Measurements from ENCODE around the gene ANAPC15.

Gene ANAPC15

DNA sequence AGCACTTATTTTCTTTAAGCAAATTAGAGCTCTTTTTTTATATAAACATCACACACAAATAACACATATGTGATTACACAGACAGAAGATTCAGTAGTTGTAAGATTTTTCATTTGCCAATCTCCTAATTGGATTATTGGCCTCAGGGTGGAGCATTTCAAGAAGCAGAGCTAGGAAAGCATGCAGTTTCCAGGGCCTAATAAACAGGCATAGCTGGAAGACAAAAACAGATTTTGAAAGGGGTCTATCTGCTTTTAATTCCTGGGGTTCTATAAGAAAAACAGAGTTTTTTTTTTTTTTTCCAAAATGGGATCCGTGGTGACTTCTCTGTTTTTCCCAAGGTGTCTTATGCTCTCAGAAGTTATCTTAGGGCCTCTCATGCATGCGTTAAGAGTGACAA is 15.4 kb upstream of the ANAPC15 start:
- Histone ChIP-seq H3K9me3 (ENCODE audit: control insufficient read depth, low read length) (no peaks in the 10 kb centered on the region), H3K4me1 (ENCODE audit: control insufficient read depth, insufficient read depth, low read length) (no peaks in the 10 kb centered on the region), H3K4me3 (ENCODE audit: insufficient read depth, low read depth, low read length) (no peak overlapping the region), H3K36me3 (ENCODE audit: control insufficient read depth, insufficient read depth, low read length) (no peaks in the 10 kb centered on the region), H3K27me3 (ENCODE audit: control insufficient read depth, insufficient read depth, low read length, poor library complexity, severe bottlenecking) (peaks cover 3% of the 10 kb centered on the region), H3K27ac (ENCODE audit: insufficient read depth, low read depth, low read length, poor library complexity, severe bottlenecking) (no peak overlapping the region)
- WGBS, 2 experiments, result 49 to 58% methylated on average over 2 of the region's 2 CpGs

DNA sequence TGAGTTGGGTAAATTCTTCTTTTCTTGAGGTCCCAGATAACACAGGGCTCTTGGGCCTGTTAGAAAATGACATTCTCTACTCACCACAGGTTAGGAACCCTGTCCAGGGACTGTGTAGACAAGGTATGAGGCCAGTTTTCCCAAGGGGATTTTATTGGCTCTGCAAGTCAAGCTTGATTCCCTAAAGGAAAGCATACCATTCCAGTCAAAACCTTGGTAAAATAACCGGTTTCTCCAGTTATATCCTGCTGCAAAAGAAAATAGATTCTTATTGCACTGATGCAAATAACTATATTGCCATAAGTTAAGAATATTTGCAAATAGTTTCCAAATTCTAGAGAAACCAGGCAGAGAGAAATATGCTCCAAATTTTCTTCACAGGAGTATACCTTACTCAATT is 13.5 kb upstream of the ANAPC15 start:
- Histone ChIP-seq H3K27ac (ENCODE audit: insufficient read depth, low read depth, low read length, poor library complexity, severe bottlenecking) (no peak overlapping the region), H3K4me3 (ENCODE audit: insufficient read depth, low read depth, low read length) (no peak overlapping the region)
- WGBS, 2 experiments, result 77% methylated on average over 1 of the region's 1 CpG; no CpG with 5 or more reads in 1 of the 2 experiments

DNA sequence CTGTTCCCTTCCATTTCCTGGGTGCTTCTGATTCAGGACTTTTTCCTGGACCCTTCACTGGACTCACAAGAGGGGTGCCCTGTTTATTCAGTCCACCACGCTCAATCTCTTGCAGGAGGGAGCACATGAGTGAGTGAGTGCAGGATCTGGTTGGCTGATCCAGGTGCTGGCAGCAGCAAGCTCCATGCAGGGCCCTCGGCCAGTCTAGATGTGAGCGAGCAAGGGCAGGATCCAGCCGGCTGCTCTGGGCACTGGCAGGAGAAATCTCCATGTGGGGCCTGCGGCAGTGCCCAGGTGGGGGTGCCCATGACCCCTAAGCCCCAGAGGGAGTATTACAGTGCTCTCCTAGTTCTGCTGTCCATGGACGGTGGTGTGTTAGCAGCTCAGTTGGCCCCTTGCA is 11.6 kb upstream of the ANAPC15 start:
- Histone ChIP-seq H3K27me3 (ENCODE audit: control insufficient read depth, insufficient read depth, low read length, poor library complexity, severe bottlenecking) (peaks cover 4% of the 10 kb centered on the region), H3K36me3 (ENCODE audit: control insufficient read depth, insufficient read depth, low read length) (no peaks in the 10 kb centered on the region), H3K27ac (ENCODE audit: insufficient read depth, low read depth, low read length, poor library complexity, severe bottlenecking) (no peak overlapping the region), H3K4me3 (ENCODE audit: insufficient read depth, low read depth, low read length) (no peak overlapping the region), H3K9me3 (ENCODE audit: control insufficient read depth, low read length) (no peaks in the 10 kb centered on the region), H3K4me1 (ENCODE audit: control insufficient read depth, insufficient read depth, low read length) (no peaks in the 10 kb centered on the region)
- WGBS, 2 experiments, result 90 to 91% methylated on average over 6 of the region's 6 CpGs

More for the DNA sequence above, 13.5 kb upstream of the ANAPC15 start:
- no peaks in the 10 kb centered on the region for H3K36me3 ChIP-seq (ENCODE audit: control insufficient read depth, insufficient read depth, low read length)
- H3K9me3 ChIP-seq (ENCODE audit: control insufficient read depth, low read length), result no peaks in the 10 kb centered on the region
- peaks cover 4% of the 10 kb centered on the region for H3K27me3 ChIP-seq (ENCODE audit: control insufficient read depth, insufficient read depth, low read length, poor library complexity, severe bottlenecking)
- H3K4me1 ChIP-seq (ENCODE audit: control insufficient read depth, insufficient read depth, low read length), result no peaks in the 10 kb centered on the region

DNA sequence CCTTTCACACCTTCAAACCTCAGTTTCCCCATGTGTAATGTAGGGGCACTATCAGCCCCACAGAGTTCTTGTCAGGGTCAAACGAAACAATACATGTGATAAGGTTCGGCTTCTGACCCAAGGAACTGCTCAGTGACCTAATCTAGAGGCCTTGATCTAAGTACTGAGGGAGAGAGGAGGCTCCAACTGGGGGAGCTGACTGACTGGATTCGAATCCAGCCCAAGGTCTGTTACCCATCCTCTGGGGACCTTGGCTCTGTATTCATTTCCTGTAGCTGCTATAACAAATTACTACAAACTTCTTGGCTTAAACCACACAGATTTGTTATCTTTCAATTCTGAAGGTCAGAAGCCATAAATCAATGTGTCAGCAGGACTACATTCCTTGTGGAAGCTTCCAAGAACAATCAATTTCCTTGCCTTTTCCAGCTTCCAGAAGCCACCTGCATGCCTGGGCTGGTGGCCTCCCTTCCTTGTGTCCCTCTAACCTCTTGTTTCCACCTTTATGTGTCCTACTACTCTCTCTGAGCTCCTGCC is 10.7 kb upstream of the ANAPC15 start:
- peaks cover 10% of the 10 kb centered on the region for H3K27me3 ChIP-seq (ENCODE audit: control insufficient read depth, insufficient read depth, low read length, poor library complexity, severe bottlenecking)
- WGBS, 2 experiments, result 82% methylated on average over 3 of the region's 3 CpGs
- H3K36me3 ChIP-seq (ENCODE audit: control insufficient read depth, insufficient read depth, low read length), result no peaks in the 10 kb centered on the region
- no peaks in the 10 kb centered on the region for H3K9me3 ChIP-seq (ENCODE audit: control insufficient read depth, low read length)
- no peak overlapping the region for H3K27ac ChIP-seq (ENCODE audit: insufficient read depth, low read depth, low read length, poor library complexity, severe bottlenecking)
- H3K4me1 ChIP-seq (ENCODE audit: control insufficient read depth, insufficient read depth, low read length), result no peaks in the 10 kb centered on the region
- H3K4me3 ChIP-seq (ENCODE audit: insufficient read depth, low read depth, low read length), result no peak overlapping the region

DNA sequence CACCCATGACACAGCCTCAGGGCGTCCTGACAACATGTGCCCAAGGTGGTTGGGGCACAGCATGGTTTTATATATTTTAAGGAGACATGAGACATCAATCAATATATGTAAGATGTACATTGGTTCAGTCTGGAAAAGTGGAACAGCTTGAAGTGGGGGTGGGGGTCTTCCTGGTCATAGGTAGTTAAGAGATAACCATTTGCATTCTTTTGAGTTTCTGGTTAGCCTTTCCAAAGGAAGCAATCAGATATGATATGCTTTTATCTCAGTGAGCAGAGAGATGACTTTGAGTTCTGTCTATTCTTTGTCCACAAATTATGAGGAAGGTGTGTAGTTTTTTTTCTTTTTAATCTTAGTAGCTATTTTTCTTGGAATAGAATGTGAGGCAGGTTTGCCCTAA is 10.1 kb upstream of the ANAPC15 start:
- H3K4me1 ChIP-seq (ENCODE audit: control insufficient read depth, insufficient read depth, low read length), result no peaks in the 10 kb centered on the region
- WGBS, 2 experiments, result 59 to 91% methylated on average over 1 of the region's 1 CpG
- no peak overlapping the region for H3K4me3 ChIP-seq (ENCODE audit: insufficient read depth, low read depth, low read length)
- H3K36me3 ChIP-seq (ENCODE audit: control insufficient read depth, insufficient read depth, low read length), result no peaks in the 10 kb centered on the region
- no peaks in the 10 kb centered on the region for H3K9me3 ChIP-seq (ENCODE audit: control insufficient read depth, low read length)
- H3K27ac ChIP-seq (ENCODE audit: insufficient read depth, low read depth, low read length, poor library complexity, severe bottlenecking), result no peak overlapping the region
- peaks cover 10% of the 10 kb centered on the region for H3K27me3 ChIP-seq (ENCODE audit: control insufficient read depth, insufficient read depth, low read length, poor library complexity, severe bottlenecking)

DNA sequence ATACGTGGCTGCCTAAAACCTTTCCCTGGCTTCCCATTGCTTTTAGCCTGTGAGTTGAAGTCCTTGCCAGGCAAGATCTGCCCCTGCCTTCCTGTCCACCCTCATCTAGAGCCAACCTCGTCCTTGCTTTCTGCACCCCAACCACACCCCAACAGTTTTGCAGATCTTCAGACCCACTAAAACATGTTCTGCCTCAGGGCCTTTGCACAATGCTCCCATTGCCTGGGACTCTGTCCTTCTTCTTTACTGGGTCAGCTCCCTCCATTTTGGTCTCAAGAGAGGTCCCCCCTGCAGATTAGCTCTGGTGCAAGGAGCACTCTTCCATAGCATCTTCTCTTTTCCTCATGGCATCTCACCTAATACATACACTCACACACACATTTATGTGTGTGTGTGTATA is 8.4 kb upstream of the ANAPC15 start:
- no peaks in the 10 kb centered on the region for H3K9me3 ChIP-seq (ENCODE audit: control insufficient read depth, low read length)
- peaks cover 26% of the 10 kb centered on the region for H3K27me3 ChIP-seq (ENCODE audit: control insufficient read depth, insufficient read depth, low read length, poor library complexity, severe bottlenecking)
- 87 to 92% methylated on average over 2 of the region's 2 CpGs for WGBS, 2 experiments
- H3K36me3 ChIP-seq (ENCODE audit: control insufficient read depth, insufficient read depth, low read length), result no peaks in the 10 kb centered on the region
- no peak overlapping the region for H3K4me3 ChIP-seq (ENCODE audit: insufficient read depth, low read depth, low read length)
- no peaks in the 10 kb centered on the region for H3K4me1 ChIP-seq (ENCODE audit: control insufficient read depth, insufficient read depth, low read length)
- H3K27ac ChIP-seq (ENCODE audit: insufficient read depth, low read depth, low read length, poor library complexity, severe bottlenecking), result no peak overlapping the region

DNA sequence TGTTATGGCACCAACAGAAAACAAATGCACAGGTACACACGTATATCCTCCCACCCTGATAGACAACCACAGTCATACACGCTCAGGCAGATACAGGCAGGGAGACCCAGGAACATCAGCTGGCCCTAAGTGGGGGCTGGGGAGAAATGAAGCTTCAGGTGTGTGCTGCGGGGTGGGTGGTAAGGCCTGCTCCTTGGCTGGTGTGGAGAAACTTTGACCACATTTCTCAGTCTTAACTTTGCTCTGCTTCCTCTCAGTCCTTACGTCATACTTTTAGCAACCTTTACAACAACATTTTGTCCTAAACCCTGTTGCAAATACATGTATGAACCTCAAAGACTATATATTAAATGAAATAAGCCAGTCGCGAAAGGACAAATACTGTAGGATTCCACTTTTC is 6.7 kb upstream of the ANAPC15 start:
- H3K4me1 ChIP-seq (ENCODE audit: control insufficient read depth, insufficient read depth, low read length), result no peaks in the 10 kb centered on the region
- whole genome bisulfite sequencing, 2 experiments, result 84 to 90% methylated on average over 5 to 6 of the region's 6 CpGs
- H3K27ac ChIP-seq (ENCODE audit: insufficient read depth, low read depth, low read length, poor library complexity, severe bottlenecking), result no peak overlapping the region
- no peaks in the 10 kb centered on the region for H3K9me3 ChIP-seq (ENCODE audit: control insufficient read depth, low read length)
- H3K4me3 ChIP-seq (ENCODE audit: insufficient read depth, low read depth, low read length), result no peak overlapping the region
- no peaks in the 10 kb centered on the region for H3K36me3 ChIP-seq (ENCODE audit: control insufficient read depth, insufficient read depth, low read length)
- peaks cover 43% of the 10 kb centered on the region for H3K27me3 ChIP-seq (ENCODE audit: control insufficient read depth, insufficient read depth, low read length, poor library complexity, severe bottlenecking)

DNA sequence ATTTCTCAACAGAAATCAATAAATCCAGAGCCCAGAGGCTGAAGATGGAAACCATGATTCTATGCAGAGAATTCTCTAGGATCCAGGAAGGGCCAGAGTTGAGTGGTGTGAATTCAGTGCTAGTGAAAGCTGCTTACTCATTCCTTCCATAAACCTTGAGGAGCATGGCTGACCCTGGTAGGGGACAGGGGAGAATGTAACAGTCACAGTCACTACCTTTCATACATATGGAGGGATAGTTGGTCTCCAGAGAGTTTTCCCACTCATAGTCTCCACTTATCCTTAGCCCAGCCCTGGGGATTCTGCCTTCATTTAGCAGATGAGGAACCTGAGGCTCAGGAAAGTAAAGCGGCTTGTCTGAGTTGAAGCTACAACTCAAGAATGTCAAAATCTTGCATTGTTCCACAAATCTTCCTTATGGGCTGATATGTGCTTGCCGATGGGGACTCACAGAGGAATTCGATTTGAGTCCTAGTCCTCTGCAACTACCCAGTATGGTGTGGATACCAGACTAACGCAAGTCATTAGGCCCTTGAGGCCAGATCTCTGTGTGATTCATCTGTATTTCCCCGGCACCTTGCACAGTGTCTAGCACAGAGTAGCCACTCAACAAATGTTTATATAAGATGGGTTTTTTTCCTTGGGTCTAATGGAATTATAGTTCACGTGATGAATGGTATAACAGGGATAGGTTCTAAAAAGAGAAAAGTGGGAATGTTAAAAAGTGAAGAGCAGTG is 3.7 kb upstream of the ANAPC15 start:
- H3K4me1 ChIP-seq (ENCODE audit: control insufficient read depth, insufficient read depth, low read length), result no peaks in the 10 kb centered on the region
- no peak overlapping the region for H3K4me3 ChIP-seq (ENCODE audit: insufficient read depth, low read depth, low read length)
- peaks cover 42% of the 10 kb centered on the region for H3K27me3 ChIP-seq (ENCODE audit: control insufficient read depth, insufficient read depth, low read length, poor library complexity, severe bottlenecking)
- no peaks in the 10 kb centered on the region for H3K9me3 ChIP-seq (ENCODE audit: control insufficient read depth, low read length)
- no peaks in the 10 kb centered on the region for H3K36me3 ChIP-seq (ENCODE audit: control insufficient read depth, insufficient read depth, low read length)
- WGBS, 2 experiments, result 92 to 93% methylated on average over 6 of the region's 6 CpGs
- no peak overlapping the region for H3K27ac ChIP-seq (ENCODE audit: insufficient read depth, low read depth, low read length, poor library complexity, severe bottlenecking)

DNA sequence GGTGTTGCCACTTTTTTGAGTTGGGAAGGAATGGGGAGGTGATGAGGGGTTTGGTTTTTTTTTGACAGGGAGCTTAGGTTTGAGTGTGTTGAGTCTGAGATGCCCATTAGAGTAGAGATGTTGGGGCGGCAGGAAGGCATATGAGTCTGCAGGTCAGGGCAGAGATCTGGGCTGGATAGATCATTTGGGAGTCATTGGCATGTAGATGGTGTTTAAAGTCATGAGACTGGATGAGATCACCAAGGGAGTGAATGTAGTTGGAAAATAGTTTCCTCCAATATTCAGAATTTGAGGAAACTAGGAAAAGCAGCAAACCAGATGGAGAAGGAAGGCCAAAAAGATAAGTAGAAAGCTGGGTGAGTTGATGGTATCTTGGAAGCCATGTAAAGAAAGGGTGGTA is 2.1 kb upstream of the ANAPC15 start:
- 90 to 97% methylated on average over 1 of the region's 1 CpG for WGBS, 2 experiments
- H3K4me3 ChIP-seq (ENCODE audit: insufficient read depth, low read depth, low read length), result no peak overlapping the region
- no peaks in the 10 kb centered on the region for H3K9me3 ChIP-seq (ENCODE audit: control insufficient read depth, low read length)
- H3K36me3 ChIP-seq (ENCODE audit: control insufficient read depth, insufficient read depth, low read length), result no peaks in the 10 kb centered on the region
- H3K4me1 ChIP-seq (ENCODE audit: control insufficient read depth, insufficient read depth, low read length), result no peaks in the 10 kb centered on the region
- H3K27ac ChIP-seq (ENCODE audit: insufficient read depth, low read depth, low read length, poor library complexity, severe bottlenecking), result no peak overlapping the region
- peaks cover 42% of the 10 kb centered on the region for H3K27me3 ChIP-seq (ENCODE audit: control insufficient read depth, insufficient read depth, low read length, poor library complexity, severe bottlenecking)

DNA sequence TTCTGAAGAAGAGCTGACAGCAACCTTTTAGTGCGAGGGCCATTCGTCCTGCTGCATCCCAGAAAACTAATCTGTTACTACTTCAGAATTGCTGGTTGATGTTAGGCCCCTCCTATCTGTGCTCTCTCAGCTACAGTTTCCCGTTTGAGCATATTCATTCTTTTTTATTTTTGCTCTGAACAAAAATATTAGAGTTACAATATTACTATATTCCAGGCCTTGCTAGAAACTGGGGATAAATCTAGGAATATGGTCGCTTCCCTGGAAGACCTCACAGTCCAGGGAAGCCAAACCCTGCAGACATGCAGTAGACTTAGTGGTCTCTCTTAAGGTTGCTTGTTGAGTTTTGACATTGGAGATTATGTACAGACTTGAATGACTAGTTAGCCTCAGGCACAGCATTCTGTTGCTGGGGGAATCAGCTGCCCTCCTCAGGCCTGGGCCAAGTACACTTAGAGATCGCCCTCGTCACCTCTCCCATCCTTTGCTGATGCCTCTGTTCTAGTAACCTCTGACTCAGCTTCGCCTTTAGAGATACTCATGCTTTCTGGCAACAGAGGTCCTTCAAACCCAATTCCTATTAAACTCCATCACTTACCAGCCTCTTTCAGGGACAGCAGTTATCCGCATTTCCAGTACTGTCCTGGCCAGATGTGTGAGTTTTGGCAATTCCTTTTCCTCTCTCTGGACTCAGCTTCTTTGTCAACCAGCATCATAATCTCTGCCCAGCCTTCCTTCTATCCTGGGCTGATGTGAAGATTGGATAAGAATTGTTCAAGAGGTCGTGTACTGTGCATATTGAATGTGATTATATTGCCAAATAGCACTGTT is 698 bp upstream of the ANAPC15 start:
- Histone ChIP-seq H3K27me3 (ENCODE audit: control insufficient read depth, insufficient read depth, low read length, poor library complexity, severe bottlenecking) (peaks cover 35% of the 10 kb centered on the region), H3K4me3 (ENCODE audit: insufficient read depth, low read depth, low read length) (peak overlapping the region; percentile 54), H3K27ac (ENCODE audit: insufficient read depth, low read depth, low read length, poor library complexity, severe bottlenecking) (peak overlapping the region; percentile 84), H3K36me3 (ENCODE audit: control insufficient read depth, insufficient read depth, low read length) (no peaks in the 10 kb centered on the region), H3K4me1 (ENCODE audit: control insufficient read depth, insufficient read depth, low read length) (no peaks in the 10 kb centered on the region), H3K9me3 (ENCODE audit: control insufficient read depth, low read length) (no peaks in the 10 kb centered on the region)
- 69 to 70% methylated on average over 8 to 9 of the region's 9 CpGs for whole genome bisulfite sequencing, 2 experiments
